GM21825 (cell line): ENCODE data around the gene UGT3A2.

Experiments used
- ATAC-seq: cut with Tn5 transposase; IDR thresholded peaks from one replicate; pipeline ENCODE4 v1.9.1; 2021; ENCODE audit warnings: mild to moderate bottlenecking, moderate library complexity; ENCODE audit not compliant: unreplicated experiment

Gene UGT3A2

DNA sequence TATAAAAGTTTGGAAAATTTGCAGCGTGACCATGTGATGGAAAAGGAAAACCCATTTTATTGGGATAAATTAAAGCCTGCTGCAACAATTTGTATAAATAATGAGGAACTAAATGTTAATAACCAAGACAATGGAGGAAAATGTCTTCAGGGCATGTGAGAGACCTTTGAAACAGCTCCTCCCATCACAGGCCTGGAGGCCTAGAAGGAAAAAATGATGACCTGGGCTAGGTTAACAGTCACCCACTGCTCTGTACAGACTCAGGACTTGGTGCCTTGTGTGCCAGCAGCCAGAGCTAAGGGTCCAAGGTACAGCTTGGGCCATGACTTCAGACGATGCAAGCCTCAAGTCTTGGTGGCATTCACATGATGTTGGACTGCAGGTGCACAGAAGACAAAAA is 53.5 kb downstream of the UGT3A2 start:
- ATAC-seq: no peak

DNA sequence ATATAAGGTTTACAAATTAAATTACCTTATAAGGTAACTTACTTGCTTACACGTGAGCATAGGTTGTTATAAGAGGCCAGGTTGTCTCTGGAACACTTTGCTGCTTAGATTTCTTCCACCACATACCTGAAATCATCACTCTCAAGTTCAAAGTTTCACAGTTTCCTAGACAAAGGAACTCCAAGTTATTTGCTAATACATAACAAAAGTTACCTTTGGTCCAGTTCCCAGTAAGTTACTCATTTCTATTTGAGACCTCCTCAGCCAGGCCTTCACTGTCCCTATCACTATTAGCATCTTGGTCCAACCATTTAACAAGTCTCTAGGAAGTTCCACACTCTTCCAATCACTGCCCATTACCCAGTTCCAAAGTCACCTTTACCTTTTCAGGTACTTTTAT is 57.0 kb downstream of the UGT3A2 start:
- no peak for ATAC-seq

DNA sequence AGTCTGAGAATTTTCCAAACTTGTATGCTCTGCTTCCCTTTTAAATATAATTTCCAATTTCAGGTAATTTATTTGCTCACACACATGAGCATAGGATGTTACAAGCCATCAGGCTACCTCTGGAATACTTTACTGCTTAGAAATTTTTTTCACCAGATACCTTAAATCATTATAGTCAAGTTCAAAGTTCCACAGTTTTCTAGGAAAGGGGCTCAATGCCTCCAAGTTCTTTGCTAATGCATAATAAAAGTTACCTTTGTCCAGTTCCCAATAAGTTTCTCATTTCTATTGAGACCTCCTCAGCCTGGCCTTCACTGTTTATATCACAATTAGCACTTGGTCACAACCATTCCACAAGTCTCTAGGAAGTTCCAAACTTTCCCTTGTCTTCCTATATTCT is 59.3 kb downstream of the UGT3A2 start:
- ATAC-seq: no peak

DNA sequence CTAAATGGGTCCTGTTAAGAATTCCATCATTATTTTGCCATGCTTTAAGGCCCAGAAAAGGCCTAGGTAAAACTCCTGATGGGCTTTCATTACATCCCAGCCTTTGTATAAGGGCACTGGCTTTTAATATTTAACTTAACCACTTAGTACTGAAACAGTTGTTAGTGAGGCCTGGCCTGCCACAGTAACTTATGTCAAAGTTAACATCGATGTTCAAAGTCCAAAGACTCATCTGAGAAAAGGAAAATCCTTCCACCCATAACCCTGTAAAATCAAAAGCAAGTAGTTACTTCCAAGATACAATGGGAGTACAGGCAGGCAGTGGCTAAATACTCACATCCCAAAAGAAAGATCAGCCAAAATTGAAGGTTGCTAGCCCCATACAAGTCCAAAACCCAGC is 60.5 kb downstream of the UGT3A2 start:
- no peak for ATAC-seq

DNA sequence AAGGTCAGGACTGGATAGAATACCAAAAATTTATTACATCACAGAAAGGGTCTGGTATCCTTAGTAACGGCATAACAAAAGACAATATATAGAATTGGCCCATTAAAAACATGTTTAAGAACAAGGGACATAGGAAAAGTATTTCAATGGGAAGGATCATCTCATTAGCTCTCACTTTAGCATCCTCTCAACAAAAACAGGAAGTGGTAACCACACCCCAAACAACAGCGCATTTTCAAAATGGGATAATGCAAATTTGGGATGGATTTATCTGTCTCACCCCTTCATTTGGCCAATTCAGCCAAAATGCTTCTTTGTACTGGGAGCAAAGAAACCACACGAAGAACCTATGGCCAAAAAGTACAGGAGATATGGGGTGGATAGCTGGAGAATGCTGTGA is 65.7 kb downstream of the UGT3A2 start:
- ATAC-seq: no peak

DNA sequence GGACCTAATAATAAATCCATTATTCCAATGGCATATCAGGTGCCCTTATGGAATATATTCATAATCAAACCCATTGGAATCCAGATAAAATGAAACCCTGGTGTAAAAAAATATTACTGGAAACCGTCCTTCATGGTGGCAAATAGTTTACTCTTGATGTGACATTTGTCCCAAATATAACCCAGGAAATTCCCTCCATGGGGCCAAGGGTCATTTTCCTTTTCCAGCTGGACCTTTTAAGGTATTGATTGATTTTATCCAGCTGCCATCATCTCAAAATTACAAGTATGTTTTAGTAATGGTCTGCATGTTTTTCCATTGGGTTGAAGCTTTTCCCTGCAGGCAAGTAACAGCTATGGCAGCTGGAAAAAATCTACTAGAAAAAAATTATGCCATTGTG is 67.1 kb downstream of the UGT3A2 start:
- no peak for ATAC-seq

DNA sequence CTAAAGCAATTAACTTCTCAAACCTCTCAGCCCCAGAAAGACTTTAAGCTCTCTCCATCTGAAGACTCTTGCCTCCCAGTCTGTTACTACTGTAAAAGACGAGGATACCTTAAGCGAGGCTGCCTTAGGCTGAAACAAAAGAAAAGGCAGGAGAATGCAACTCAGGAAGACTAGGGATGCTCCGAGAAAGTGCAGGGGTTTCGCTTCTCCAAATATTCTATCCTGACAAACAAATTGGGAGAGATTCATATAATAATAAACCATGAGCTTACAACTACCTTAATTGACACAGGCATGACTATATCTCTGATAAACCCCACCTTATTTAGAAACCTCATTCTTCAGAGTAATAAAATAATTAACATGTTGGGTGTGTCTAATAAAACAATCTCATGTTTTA is 70.6 kb downstream of the UGT3A2 start:
- ATAC-seq: no peak

DNA sequence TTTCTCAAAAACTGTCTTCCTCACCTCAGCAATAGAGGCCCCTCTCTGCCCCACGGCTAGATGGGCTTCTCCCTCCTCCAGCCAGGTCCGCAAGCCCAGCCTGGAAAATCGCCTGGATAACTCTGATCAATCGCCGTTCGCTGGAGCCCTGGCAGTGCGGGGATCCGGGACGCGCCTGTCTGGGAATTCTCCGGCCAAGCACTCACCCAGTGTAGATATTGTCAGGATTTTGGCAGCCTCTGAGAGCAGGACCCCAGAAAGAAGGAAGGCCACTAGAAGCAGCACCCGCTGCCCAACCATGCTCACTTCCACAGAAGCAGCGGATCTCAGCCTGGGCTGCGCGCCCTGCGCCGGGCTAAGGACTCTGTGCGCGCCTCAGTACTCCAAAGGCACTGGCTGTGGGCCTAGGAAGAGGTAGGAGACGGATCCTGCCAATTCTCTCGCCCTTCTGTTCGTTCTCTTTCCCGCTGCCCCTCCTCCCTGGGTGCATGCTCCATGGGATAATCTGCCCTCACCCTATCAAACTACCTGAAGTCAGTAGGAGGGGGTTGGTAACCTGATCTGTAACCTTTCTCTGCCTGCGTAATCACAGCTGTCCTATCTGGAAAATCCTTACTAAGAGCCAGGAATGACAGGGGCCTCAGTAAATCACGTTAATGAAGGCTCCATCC is 75.6 kb downstream of the UGT3A2 start, which contains the start of gene UGT3A1:
Gene UGT3A1, minus strand, starts transcription at position 450 of the 671 bp plus-strand sequence. Its CDS starts 150 bp downstream, at position 300.
- no peak for ATAC-seq

DNA sequence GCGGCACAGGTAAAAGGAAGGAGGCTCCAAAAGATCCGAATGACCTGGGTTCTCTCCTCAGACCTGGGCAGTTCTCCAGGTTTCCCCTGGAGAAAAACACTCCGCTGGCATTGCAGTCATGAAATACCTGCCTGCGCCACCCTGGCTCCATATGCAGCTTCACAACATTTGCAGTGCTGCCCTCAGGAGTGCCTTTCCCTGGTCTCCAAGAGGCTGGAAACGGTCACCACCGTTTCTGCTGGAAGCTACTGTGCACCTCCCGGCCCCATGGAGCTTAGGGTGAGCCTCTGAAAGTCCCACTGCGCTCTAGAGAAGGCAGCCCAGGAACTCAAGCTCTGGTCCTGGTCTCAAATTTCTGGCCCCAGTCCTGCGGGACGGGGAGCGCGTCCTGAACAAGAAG is 76.2 kb downstream of the UGT3A2 start:
- no peak for ATAC-seq

DNA sequence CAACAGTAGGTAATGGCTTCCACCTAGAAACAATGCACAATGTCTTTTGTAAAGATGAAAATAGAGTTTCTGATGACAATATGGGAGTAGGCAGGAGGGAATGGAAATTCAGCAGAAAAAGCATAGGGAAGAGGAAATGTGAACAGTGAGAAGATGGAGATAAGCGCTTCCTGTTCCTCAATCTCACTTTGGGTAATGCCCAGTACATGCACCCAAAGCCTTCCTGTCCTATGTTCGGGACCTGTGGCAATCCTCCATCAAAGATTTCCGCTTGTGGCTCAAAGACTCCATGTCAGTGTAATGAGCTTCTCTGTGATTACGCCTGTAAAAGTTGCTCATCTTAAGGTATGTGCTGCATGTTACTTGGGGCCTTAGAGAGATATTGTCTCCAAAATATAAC is 78.2 kb downstream of the UGT3A2 start:
- no peak for ATAC-seq

DNA sequence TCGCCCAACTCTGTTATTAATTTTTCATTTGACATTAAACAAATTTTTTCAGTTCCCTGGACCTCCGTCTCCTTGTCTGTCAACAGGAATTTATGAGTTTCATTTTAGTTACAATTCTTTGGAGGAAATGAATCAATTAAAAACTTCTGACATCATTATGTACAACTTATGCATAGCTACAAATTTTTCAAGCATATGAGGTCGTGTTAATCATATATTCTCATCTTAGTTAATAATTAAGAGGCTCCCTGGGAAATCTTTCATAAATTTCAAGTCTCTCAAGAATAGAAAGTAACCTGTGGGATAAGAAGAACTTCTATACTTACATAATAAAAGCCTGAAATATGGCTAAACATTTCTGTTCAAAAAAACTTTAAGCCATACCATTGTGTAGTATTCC is 78.9 kb downstream of the UGT3A2 start:
- no peak for ATAC-seq
